ENCODE results near the gene IER5L. TPM values are rescaled to one million over a fixed set of nuclear protein-coding genes. Genes with fewer than 3 reads are reported as not detected.
A peak's percentile ranks its signal among the peaks of the same experiment; 100 is the strongest.

IER5L gene
- total and polyA plus RNA-seq, 4 donors = 0.40 to 3.3 (median 2.5) TPM

DNA sequence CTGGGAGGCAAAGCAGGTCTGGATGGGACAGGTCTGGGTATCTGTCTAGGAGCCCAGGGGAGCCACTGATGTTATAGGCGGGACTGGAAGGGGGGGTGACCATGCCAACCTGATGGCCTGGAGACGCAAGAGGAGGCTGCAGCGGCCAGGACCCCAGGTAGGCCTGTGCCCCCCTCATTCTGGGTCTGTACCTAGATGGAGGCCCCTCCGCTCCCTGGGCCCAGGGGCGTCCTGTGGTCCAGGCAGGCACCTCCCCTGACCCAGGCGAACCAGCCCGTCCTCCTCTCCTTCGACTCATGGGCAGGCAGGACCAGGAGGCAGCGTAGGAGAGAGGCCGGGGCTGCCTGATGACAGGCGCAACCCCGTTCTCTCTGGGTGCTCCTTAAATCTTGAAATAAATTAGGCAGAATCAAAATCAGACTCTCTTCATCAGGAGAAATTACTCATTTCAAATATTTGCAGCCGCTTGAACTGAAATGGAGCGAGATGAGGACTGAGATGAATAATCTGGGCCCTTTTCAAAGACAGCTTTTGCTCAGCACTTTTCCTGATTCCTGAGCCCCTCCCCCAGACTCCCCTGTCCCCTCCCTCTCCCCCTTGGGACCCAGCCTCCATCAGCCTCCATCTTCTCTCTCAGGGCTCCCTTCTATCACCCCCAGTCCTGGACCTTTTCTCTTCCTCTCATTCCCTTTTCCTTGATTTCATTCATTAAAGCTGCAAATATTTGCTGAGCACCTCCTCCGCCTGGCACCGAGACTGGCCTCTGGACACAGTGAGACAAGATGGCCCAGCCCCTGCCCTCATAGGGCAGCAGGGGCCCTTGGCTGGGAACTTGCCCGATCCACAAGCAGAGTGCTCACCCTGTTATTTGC, 46.8 kb upstream of the IER5L start:
- Histone ChIP-seq H3K4me1 (ENCODE audit: control insufficient read depth in 4 of 4, insufficient read depth in 4 of 4, low read length in 3 of 4) (no peaks in the 10 kb centered on the region), H3K27ac (ENCODE audit: low read depth in 1 of 2, low read length in 2 of 2) (peak overlapping the region; percentile 35 to 46), H3K36me3 (ENCODE audit: control insufficient read depth in 4 of 4, insufficient read depth in 3 of 4, low read depth in 1 of 4, low read length in 3 of 4) (no peaks in the 10 kb centered on the region), H3K4me3 (ENCODE audit: low read depth in 1 of 3, low read length in 3 of 3) (no peak overlapping the region), H3K27me3 (ENCODE audit: control insufficient read depth in 4 of 4, insufficient read depth in 4 of 4, low read length in 3 of 4) (no peaks in the 10 kb centered on the region), H3K9ac (ENCODE audit: low read depth in 1 of 2, low read length in 2 of 2) (no peak overlapping the region), H3K9me3 (ENCODE audit: control insufficient read depth in 4 of 4, low read length in 3 of 4) (no peaks in the 10 kb centered on the region)
- WGBS = 92% methylated on average over 17 of the region's 17 CpGs
- no peak for TF ChIP-seq ATF3 (IDR thresholded peaks at IDR 0.05)
- no peak for TF ChIP-seq GABPA (IDR thresholded peaks at IDR 0.05 in 1 of 2, conservative IDR thresholded peaks at IDR 0.05 in 1 of 2)
- no peak for TF ChIP-seq EGR1 (IDR thresholded peaks at IDR 0.05; ENCODE audit: low read depth in 2 of 2)
- TF ChIP-seq, protein P1, sequence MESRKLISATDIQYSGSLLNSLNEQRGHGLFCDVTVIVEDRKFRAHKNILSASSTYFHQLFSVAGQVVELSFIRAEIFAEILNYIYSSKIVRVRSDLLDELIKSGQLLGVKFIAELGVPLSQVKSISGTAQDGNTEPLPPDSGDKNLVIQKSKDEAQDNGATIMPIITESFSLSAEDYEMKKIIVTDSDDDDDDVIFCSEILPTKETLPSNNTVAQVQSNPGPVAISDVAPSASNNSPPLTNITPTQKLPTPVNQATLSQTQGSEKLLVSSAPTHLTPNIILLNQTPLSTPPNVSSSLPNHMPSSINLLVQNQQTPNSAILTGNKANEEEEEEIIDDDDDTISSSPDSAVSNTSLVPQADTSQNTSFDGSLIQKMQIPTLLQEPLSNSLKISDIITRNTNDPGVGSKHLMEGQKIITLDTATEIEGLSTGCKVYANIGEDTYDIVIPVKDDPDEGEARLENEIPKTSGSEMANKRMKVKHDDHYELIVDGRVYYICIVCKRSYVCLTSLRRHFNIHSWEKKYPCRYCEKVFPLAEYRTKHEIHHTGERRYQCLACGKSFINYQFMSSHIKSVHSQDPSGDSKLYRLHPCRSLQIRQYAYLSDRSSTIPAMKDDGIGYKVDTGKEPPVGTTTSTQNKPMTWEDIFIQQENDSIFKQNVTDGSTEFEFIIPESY (IDR thresholded peaks at IDR 0.05) = no peak
- TF ChIP-seq FOXA2 (IDR thresholded peaks at IDR 0.05) = no peak
- no peak for TF ChIP-seq REST (IDR thresholded peaks at IDR 0.05)
- no peak for TF ChIP-seq HNF4A (conservative IDR thresholded peaks at IDR 0.05)
- no peak for TF ChIP-seq HNF4G (IDR thresholded peaks at IDR 0.05)
- no peak for TF ChIP-seq TAF1 (conservative IDR thresholded peaks at IDR 0.05)
- DNase-seq (ENCODE audit: low spot score) = no peak

- DNase-seq (ENCODE audit: low spot score) = no peak
- TF ChIP-seq ATF3 (IDR thresholded peaks at IDR 0.05) = no peak
- TF ChIP-seq, protein P2, sequence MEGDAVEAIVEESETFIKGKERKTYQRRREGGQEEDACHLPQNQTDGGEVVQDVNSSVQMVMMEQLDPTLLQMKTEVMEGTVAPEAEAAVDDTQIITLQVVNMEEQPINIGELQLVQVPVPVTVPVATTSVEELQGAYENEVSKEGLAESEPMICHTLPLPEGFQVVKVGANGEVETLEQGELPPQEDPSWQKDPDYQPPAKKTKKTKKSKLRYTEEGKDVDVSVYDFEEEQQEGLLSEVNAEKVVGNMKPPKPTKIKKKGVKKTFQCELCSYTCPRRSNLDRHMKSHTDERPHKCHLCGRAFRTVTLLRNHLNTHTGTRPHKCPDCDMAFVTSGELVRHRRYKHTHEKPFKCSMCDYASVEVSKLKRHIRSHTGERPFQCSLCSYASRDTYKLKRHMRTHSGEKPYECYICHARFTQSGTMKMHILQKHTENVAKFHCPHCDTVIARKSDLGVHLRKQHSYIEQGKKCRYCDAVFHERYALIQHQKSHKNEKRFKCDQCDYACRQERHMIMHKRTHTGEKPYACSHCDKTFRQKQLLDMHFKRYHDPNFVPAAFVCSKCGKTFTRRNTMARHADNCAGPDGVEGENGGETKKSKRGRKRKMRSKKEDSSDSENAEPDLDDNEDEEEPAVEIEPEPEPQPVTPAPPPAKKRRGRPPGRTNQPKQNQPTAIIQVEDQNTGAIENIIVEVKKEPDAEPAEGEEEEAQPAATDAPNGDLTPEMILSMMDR (IDR thresholded peaks at IDR 0.05; ENCODE audit: low read depth, low read length, missing input control) = no peak
- TF ChIP-seq FOXA1 (IDR thresholded peaks at IDR 0.05) = no peak
- TF ChIP-seq RAD21 (IDR thresholded peaks at IDR 0.05) = no peak
- Histone ChIP-seq H3K27ac (ENCODE audit: low read depth in 1 of 2, low read length in 2 of 2) (no peak overlapping the region), H3K9me3 (ENCODE audit: control insufficient read depth in 4 of 4, low read length in 3 of 4) (no peaks in the 10 kb centered on the region), H3K4me3 (ENCODE audit: low read depth in 1 of 3, low read length in 3 of 3) (no peak overlapping the region), H3K4me1 (ENCODE audit: control insufficient read depth in 4 of 4, insufficient read depth in 4 of 4, low read length in 3 of 4) (no peaks in the 10 kb centered on the region), H3K9ac (ENCODE audit: low read depth in 1 of 2, low read length in 2 of 2) (no peak overlapping the region), H3K36me3 (ENCODE audit: control insufficient read depth in 4 of 4, insufficient read depth in 3 of 4, low read depth in 1 of 4, low read length in 3 of 4) (no peaks in the 10 kb centered on the region), H3K27me3 (ENCODE audit: control insufficient read depth in 4 of 4, insufficient read depth in 4 of 4, low read length in 3 of 4) (no peaks in the 10 kb centered on the region)
- WGBS = 79% methylated on average over 15 of the region's 15 CpGs
Measured at GRCh38 chr9:129223551-129224208, 45.6 kb upstream of the IER5L start.

Measured in liver (tissue), 9 donors.